HG02885 (cell line): ENCODE measurements around the gene PEMT.
"Not testable (repeated sequence)": the region's sequence is repeated elsewhere in the genome, so short reads cannot be mapped to it uniquely, and the experiment has no call there.

Source experiments
- ATAC-seq: cut with Tn5 transposase; IDR thresholded peaks from one replicate; pipeline ENCODE4 v1.9.1; 2021; ENCODE audit warnings: mild to moderate bottlenecking; ENCODE audit not compliant: unreplicated experiment, poor library complexity

Gene PEMT

DNA sequence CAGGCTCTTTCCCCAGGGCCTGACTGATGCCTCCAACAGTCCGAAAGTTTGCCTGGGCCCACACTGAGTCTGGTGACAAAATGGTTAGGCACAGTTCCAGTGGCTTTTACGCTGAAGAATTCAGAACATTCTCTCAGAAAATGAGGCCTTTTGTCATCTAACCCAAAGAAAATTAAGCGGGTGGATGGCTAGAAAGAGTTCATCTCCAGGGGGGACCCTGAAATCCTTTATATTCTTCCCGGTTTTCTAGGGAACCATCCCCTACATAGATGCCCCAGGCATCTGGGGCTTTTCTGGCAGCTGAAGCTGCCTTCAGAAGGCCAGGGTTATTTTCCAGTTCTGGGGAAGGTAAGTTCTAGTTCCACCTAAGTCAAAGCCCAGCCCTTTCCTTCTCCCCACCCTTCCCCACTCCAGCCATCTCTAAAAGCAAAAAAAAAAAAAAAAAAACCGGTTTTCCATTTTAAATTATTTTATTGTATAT is 97.5 kb downstream of the PEMT start:
- ATAC-seq: no peak

GRCh38 chr17:17493249-17493985 is 98.1 kb downstream of the PEMT start:
- no peak for ATAC-seq

GRCh38 chr17:17492571-17492970 is 98.9 kb downstream of the PEMT start:
- ATAC-seq: no peak

DNA sequence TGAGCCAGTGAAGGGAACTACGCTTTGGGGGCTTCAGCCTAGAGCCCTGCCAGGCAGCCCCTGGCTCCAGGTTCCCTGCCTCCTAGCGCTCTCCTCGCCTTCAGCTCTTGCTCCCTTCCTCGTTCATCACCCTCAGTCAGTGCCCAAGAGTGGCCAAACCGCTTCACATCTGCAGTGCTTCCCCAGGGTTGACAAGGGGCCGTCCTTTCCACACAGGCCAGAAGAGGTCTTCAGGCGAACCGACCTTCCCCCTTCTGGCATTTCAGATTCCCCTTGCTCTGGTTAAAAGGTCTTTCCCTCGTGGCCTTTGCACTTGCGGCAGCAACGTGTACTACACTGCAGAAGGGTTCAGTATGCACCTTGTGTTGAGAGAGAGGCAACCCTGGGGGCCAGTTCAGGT is 99.4 kb downstream of the PEMT start:
- ATAC-seq: no peak

GRCh38 chr17:17491546-17491988 is 99.9 kb downstream of the PEMT start:
- ATAC-seq: no peak

- ATAC-seq: no peak
These were observed 100.5 kb downstream of the PEMT start for GRCh38 chr17:17491031-17491471.

GRCh38 chr17:17487998-17488397 is 103.5 kb downstream of the PEMT start:
- ATAC-seq: no peak

- not testable (repeated sequence) for ATAC-seq
These were observed 105.1 kb downstream of the PEMT start for GRCh38 chr17:17486416-17486815.

- ATAC-seq: no peak
These were observed 106.1 kb downstream of the PEMT start for GRCh38 chr17:17485420-17485819.

DNA sequence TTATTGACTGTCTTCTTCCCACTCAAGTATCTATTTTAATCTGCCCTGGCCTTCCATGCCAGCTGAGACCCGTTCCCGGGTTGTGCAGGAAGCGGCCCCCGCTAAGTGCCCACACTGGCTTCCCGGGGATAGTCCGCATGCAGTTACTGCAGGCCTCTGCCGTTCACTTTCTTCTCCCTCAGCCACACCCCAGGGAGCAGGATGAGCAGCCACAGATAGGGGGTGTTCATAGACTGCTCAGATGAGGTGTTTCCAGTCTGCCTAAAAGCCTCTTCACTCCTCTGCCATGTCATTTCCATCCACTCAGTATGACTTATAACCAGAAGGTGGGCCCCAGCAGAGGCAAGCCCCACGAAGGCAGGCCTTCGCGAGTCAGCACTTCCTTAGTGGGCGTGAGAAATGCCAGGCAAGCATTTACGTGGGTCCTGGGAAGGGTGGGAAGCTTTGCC is 107.0 kb downstream of the PEMT start:
- ATAC-seq: no peak

- ATAC-seq: no peak
These were observed 109.6 kb downstream of the PEMT start for GRCh38 chr17:17481860-17482259.

GRCh38 chr17:17480593-17481148 is 110.8 kb downstream of the PEMT start:
- ATAC-seq: no peak

DNA sequence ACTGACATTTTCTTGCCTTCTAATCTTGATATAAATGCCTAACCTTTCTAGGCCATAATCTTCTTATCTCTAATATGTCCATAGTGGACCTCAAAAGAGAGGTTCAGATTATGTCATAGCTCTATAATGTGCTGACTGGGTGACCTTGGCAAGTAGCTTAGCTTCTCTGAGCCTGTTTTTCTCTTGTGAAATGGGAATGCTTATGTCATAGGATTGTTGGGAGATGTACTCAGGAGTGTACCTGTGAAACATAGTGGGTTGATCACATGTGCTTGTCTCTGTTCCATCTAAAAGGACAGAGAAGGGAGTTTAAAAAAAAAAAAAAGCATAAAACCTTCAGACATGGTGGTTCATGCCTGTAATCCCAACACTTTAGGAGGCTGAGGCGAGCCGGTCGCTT is 112.3 kb downstream of the PEMT start:
- no peak for ATAC-seq

- peak; percentile 88 for ATAC-seq
These were observed 114.5 kb downstream of the PEMT start, which contains the start of gene MED9 for GRCh38 chr17:17476865-17477467. Gene MED9 (plus strand): TSS chr17:17477000. CDS start chr17:17477042, 42 bp downstream.

- ATAC-seq: no peak
These were observed 117.2 kb downstream of the PEMT start for GRCh38 chr17:17474341-17474740.

- no peak for ATAC-seq
These were observed 119.1 kb downstream of the PEMT start for GRCh38 chr17:17472333-17472920.

- no peak for ATAC-seq
These were observed 121.5 kb downstream of the PEMT start for GRCh38 chr17:17469996-17470395.

GRCh38 chr17:17469358-17469757 is 122.2 kb downstream of the PEMT start:
- ATAC-seq: no peak

DNA sequence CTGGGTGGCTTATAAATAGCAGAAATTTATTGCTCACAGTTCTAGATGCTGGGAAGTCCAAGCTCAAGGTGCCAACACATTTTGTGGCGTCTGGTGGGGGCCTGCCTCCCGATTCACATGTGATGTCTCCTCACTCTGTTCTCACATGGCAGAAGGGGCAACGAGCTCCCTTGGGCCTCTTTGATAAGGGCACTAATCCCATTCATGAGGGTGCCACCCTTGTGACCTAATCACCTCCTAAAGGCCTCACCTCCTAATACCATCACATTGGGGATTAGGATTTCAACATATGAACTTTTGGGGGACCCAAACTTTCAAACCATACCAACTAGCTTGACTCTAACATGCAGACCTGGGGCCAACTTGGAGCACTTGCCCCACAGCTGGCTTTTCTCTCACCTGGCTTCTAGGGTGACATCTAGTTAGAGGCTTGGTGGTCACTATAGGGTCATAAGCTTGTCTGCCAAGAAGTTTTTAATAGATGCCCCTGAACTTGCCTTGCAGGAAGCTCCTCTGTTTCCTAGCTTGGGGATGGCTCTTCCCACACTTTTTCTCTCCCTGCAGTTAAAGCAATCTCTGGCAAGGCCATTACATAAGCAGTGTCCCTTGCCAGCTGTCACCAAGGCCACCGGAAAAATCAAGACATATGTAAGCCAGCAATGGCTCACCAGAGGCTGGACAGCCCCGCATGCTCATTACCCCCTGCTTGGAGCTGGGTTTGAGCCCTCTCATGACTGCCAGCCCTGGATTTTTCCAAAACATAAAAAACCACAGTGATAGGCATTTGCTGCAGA is 123.1 kb downstream of the PEMT start:
- ATAC-seq: no peak

DNA sequence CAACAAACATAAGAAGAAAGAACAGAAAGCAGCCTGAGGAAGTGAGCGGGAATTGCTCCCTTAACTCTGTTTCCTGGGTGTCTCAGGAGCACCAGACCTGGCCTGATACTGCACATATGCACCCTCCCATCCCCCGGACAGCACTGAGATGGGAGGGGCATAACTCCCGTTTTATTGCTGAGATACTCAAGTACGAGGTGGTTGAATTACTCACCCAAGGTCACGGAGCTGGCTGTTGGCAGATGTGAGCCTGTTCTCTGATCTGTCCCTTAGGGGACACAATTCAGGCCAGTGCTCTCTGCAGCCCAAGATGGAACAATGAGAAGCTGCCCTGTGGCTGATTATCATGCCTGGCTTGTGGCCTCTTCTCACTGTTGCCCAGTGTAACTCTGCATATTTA is 123.8 kb downstream of the PEMT start:
- no peak for ATAC-seq
